H9 (cell line): ENCODE measurements around the gene FHIT. TPM values are rescaled to one million over a fixed set of nuclear protein-coding genes. Genes with fewer than 3 reads are reported as not detected.

Source experiments
- DNase-seq: peaks from one replicate; pipeline ENCODE4 v3.0.0-alpha.2; 2017
- H2AFZ ChIP-seq: one replicate; pipeline ENCODE4 v1.6.1; 2013; ENCODE audit warnings: mild to moderate bottlenecking, low read length, control low read depth, moderate library complexity
- H2AK5ac ChIP-seq: 2 replicates; pipeline ENCODE4 v1.6.1; 2013; ENCODE audit warnings: low read length, control low read depth, mixed read lengths; ENCODE audit not compliant: insufficient read length
- H2BK120ac ChIP-seq: one replicate; pipeline ENCODE4 v1.6.1; 2013; ENCODE audit warnings: low read depth, mild to moderate bottlenecking, low read length, control low read depth, inconsistent platforms; ENCODE audit not compliant: poor library complexity, severe bottlenecking
- H2BK12ac ChIP-seq: 2 replicates; pipeline ENCODE4 v1.6.1; 2013; ENCODE audit warnings: low read length, control low read depth, mixed read lengths, low read depth; ENCODE audit not compliant: insufficient read length
- H2BK15ac ChIP-seq: 2 replicates; pipeline ENCODE4 v1.6.1; 2013; ENCODE audit warnings: low read depth, low read length, control low read depth
- H2BK20ac ChIP-seq: one replicate; pipeline ENCODE4 v1.6.1; 2013; ENCODE audit warnings: low read depth, mild to moderate bottlenecking, low read length, control low read depth, inconsistent platforms; ENCODE audit not compliant: poor library complexity, severe bottlenecking
- H2BK5ac ChIP-seq: 2 replicates; pipeline ENCODE4 v1.6.1; 2013; ENCODE audit warnings: low read length, control low read depth, mixed read lengths; ENCODE audit not compliant: insufficient read length
- H3K14ac ChIP-seq: 2 replicates; pipeline ENCODE4 v1.6.1; 2013; ENCODE audit warnings: low read length, control low read depth; ENCODE audit not compliant: insufficient read depth
- H3K18ac ChIP-seq: 2 replicates; pipeline ENCODE4 v1.6.1; 2013; ENCODE audit warnings: low read depth, mild to moderate bottlenecking, mixed read lengths, low read length, control low read depth; ENCODE audit not compliant: insufficient read length
- H3K23ac ChIP-seq: 2 replicates; pipeline ENCODE4 v1.6.1; 2013; ENCODE audit warnings: low read length, control low read depth, mixed read lengths, low read depth; ENCODE audit not compliant: insufficient read length
- H3K23me2 ChIP-seq: 2 replicates; pipeline ENCODE4 v1.6.1; 2013; ENCODE audit warnings: low read depth, mild to moderate bottlenecking, mixed read lengths, low read length, control low read depth; ENCODE audit not compliant: insufficient read length, poor library complexity, severe bottlenecking
- H3K27ac ChIP-seq: 2 replicates; pipeline ENCODE4 v1.5.1; 2013; ENCODE audit warnings: low read length, control low read depth, mixed read lengths, low read depth; ENCODE audit not compliant: insufficient read length
- H3K27me3 ChIP-seq: 2 replicates; pipeline ENCODE4 v1.6.1; 2013; ENCODE audit warnings: low read length, control low read depth, inconsistent platforms; ENCODE audit not compliant: insufficient read depth
- H3K4ac ChIP-seq: 2 replicates; pipeline ENCODE4 v1.6.1; 2013; ENCODE audit warnings: low read depth, mild to moderate bottlenecking, control low read depth, inconsistent platforms, low read length, moderate library complexity
- H3K4me1 ChIP-seq: 2 replicates; pipeline ENCODE4 v1.6.1; 2013; ENCODE audit warnings: low read length, control low read depth, inconsistent platforms; ENCODE audit not compliant: insufficient read depth
- H3K4me2 ChIP-seq: 2 replicates; pipeline ENCODE4 v1.6.1; 2013; ENCODE audit warnings: low read length, control low read depth, mixed read lengths; ENCODE audit not compliant: insufficient read length, insufficient read depth
- H3K56ac ChIP-seq: 2 replicates; pipeline ENCODE4 v1.6.1; 2013; ENCODE audit warnings: low read depth, mild to moderate bottlenecking, mixed read lengths, low read length, control low read depth; ENCODE audit not compliant: insufficient read length
- H3K79me1 ChIP-seq: 2 replicates; pipeline ENCODE4 v1.6.1; 2013; ENCODE audit warnings: low read depth, mild to moderate bottlenecking, moderate library complexity, low read length, control low read depth, inconsistent platforms; ENCODE audit not compliant: insufficient read depth, poor library complexity, severe bottlenecking
- H3K79me2 ChIP-seq: 2 replicates; pipeline ENCODE4 v1.6.1; 2013; ENCODE audit warnings: low read length, control low read depth, inconsistent platforms; ENCODE audit not compliant: insufficient read depth
- H3K9ac ChIP-seq: 2 replicates; pipeline ENCODE4 v1.6.1; 2013; ENCODE audit warnings: low read length, control low read depth, mixed read lengths; ENCODE audit not compliant: insufficient read length; ENCODE audit errors: extremely low read depth
- H3K9me3 ChIP-seq: one replicate; pipeline ENCODE4 v1.6.1; 2013; ENCODE audit warnings: low read depth, low read length, inconsistent platforms; ENCODE audit not compliant: control insufficient read depth
- H3T11ph ChIP-seq: one replicate; pipeline ENCODE4 v1.6.1; 2013; ENCODE audit warnings: mild to moderate bottlenecking, low read length, control low read depth, inconsistent platforms
- H4K20me1 ChIP-seq: one replicate; pipeline ENCODE4 v1.6.1; 2013; ENCODE audit not compliant: control insufficient read depth, insufficient read length, insufficient read depth
- H4K5ac ChIP-seq: 2 replicates; pipeline ENCODE4 v1.6.1; 2013; ENCODE audit warnings: low read depth, mild to moderate bottlenecking, mixed read lengths, low read length, control low read depth; ENCODE audit not compliant: insufficient read length
- H4K8ac ChIP-seq: replicated peaks from 2 replicates; pipeline ENCODE4 v1.6.1; 2013; ENCODE audit warnings: low read length, control low read depth, mixed read lengths, low read depth; ENCODE audit not compliant: insufficient read length
- H4K91ac ChIP-seq: 2 replicates; pipeline ENCODE4 v1.6.1; 2013; ENCODE audit warnings: low read depth, mild to moderate bottlenecking, moderate library complexity, mixed read lengths, low read length, control low read depth; ENCODE audit not compliant: insufficient read length
- H3K27ac Mint-ChIP-seq, 3 experiments: 2 replicates in 2 of 3; 3 replicates in 1 of 3; pipeline ENCODE4 v1.8.0; 2020 to 2021; ENCODE audit warnings: mixed read lengths in 3 of 3, mild to moderate bottlenecking in 1 of 3, moderate library complexity in 1 of 3
- H3K27me3 Mint-ChIP-seq: 2 replicates; pipeline ENCODE4 v1.8.0; 2021; ENCODE audit warnings: low read depth, mild to moderate bottlenecking, moderate library complexity, mixed read lengths
- H3K36me3 Mint-ChIP-seq, 3 experiments: 2 replicates in 2 of 3; 3 replicates in 1 of 3; pipeline ENCODE4 v1.8.0; 2020 to 2021; ENCODE audit warnings: low read depth in 3 of 3, mixed read lengths in 3 of 3; ENCODE audit not compliant: insufficient read depth in 1 of 3
- H3K4me1 Mint-ChIP-seq, 2 experiments: 2 replicates each; pipeline ENCODE4 v1.8.0; 2020; ENCODE audit warnings: mixed read lengths in 2 of 2
- H3K4me3 Mint-ChIP-seq, 2 experiments: 2 replicates in 1 of 2; 3 replicates in 1 of 2; pipeline ENCODE4 v1.8.0; 2020 to 2021; ENCODE audit warnings: mild to moderate bottlenecking in 2 of 2, mixed read lengths in 2 of 2, moderate library complexity in 1 of 2
- H3K9me3 Mint-ChIP-seq, 2 experiments: 2 replicates in 1 of 2; 3 replicates in 1 of 2; pipeline ENCODE4 v1.8.0; 2020; ENCODE audit warnings: mild to moderate bottlenecking in 2 of 2, mixed read lengths in 2 of 2, moderate library complexity in 1 of 2
- CTCF ChIP-seq: fragments of 200-600 bp; sonication (generic); conservative IDR thresholded peaks from 3 replicates; pipeline ENCODE4 v1.8.0; 2021; ENCODE audit warnings: antibody characterized with exemption, mild to moderate bottlenecking
- WGBS: extraction: QIAGEN DNeasy Blood & Tissue Kit; methylation state at CpG from one replicate; pipeline ENCODE4 v1.1.7; 2013; ENCODE audit warnings: missing lambda C conversion rate, low lambda C conversion rate, mixed read lengths; ENCODE audit not compliant: insufficient read length; ENCODE audit errors: extremely low coverage; 5-methylcytosine and 5-hydroxymethylcytosine counted together
- total RNA-seq: library from RNA; stranded (reverse); gene quantifications from 2 replicates; pipeline ENCODE4 v1.2.1, GENCODE V29; 2021

The FHIT gene
- total RNA-seq, 1 experiment from 2014 or later = 3.0 TPM

GRCh38 chr3:60660026-60660425, 591.2 kb downstream of the FHIT start:
- no peaks in the 10 kb centered on the region for H3K23me2 ChIP-seq
- no peak overlapping the region for H2BK5ac ChIP-seq
- H4K8ac ChIP-seq = no peak overlapping the region
- DNase-seq = no peak
- H2AFZ ChIP-seq = no peak overlapping the region
- no peak overlapping the region for H2BK15ac ChIP-seq
- H3K36me3 Mint-ChIP-seq = peaks cover 24 to 68% (median 41%) of the 10 kb centered on the region in 3 experiments
- H3K27me3 ChIP-seq = no peaks in the 10 kb centered on the region
- no peaks in the 10 kb centered on the region for H3K79me2 ChIP-seq
- H3K23ac ChIP-seq = no peak overlapping the region
- H3K4me3 Mint-ChIP-seq = no peak overlapping the region
- TF ChIP-seq CTCF = no peak
- H4K91ac ChIP-seq = no peak overlapping the region
- no peak overlapping the region for H3T11ph ChIP-seq
- H3K9me3 Mint-ChIP-seq = peaks cover 43 to 53% of the 10 kb centered on the region in 2 experiments
- H3K4ac ChIP-seq = no peak overlapping the region
- no peak overlapping the region for H3K14ac ChIP-seq
- no peaks in the 10 kb centered on the region for H3K9me3 ChIP-seq
- H2BK120ac ChIP-seq = no peak overlapping the region
- H3K18ac ChIP-seq = no peak overlapping the region
- H3K27me3 Mint-ChIP-seq = no peaks in the 10 kb centered on the region
- no CpG with 5 or more reads among the region's 2 CpGs for WGBS
- H3K9ac ChIP-seq = no peak overlapping the region
- no peak overlapping the region for H2AK5ac ChIP-seq
- no peaks in the 10 kb centered on the region for H3K79me1 ChIP-seq
- no peak overlapping the region for H3K27ac ChIP-seq
- no peaks in the 10 kb centered on the region for H4K20me1 ChIP-seq
- H4K5ac ChIP-seq = no peak overlapping the region
- no peak overlapping the region for H2BK20ac ChIP-seq
- peaks cover 8 to 15% of the 10 kb centered on the region in 2 experiments for H3K4me1 Mint-ChIP-seq
- H3K27ac Mint-ChIP-seq = peak overlapping the region in 2 of 3 experiments; percentile 27 to 46; a peak in 3 of 7 replicates
- no peak overlapping the region for H3K56ac ChIP-seq
- no peak overlapping the region for H2BK12ac ChIP-seq
- no peak overlapping the region for H3K4me2 ChIP-seq
- H3K4me1 ChIP-seq = 0 out of 2 replicates have a peak, but pooled peaks cover 2% of the 10 kb centered on the region
